CD4-positive, alpha-beta memory T cell (primary cell): Measurements from ENCODE around the gene ACVR2B. TPM values are rescaled to one million over a fixed set of nuclear protein-coding genes. Genes with fewer than 3 reads are reported as not detected.

Source experiments
- CTCF ChIA-PET: fragments of 350-600 bp; sonication (Branson Sonifier 250); formaldehyde crosslinking; loops from one replicate; lab custom pipeline; 2021; ENCODE audit warnings: inconsistent platforms; ENCODE audit not compliant: partially characterized antibody; lab: Charles Lee
- POLR2A ChIA-PET: fragments of 350-600 bp; sonication (Branson Sonifier 250); formaldehyde crosslinking; loops from one replicate; lab custom pipeline; 2021; ENCODE audit not compliant: partially characterized antibody; lab: Charles Lee
- DNase-seq, 5 donors: peaks; one replicate each; pipeline versions ENCODE4 v3.0.0 to v3.0.0-alpha.2; 2020 to 2022; ENCODE audit warnings: mixed read lengths in 1 of 5
- H3K27ac ChIP-seq: one replicate; pipeline ENCODE4 v1.7.0; 2013; ENCODE audit warnings: low read depth, low read length
- H3K27me3 ChIP-seq: 2 replicates; pipeline ENCODE4 v1.7.0; 2013; ENCODE audit warnings: mild to moderate bottlenecking, low read length, moderate library complexity; ENCODE audit not compliant: insufficient read depth
- H3K36me3 ChIP-seq: 2 replicates; pipeline ENCODE4 v1.7.0; 2013; ENCODE audit warnings: mild to moderate bottlenecking, low read length, moderate library complexity; ENCODE audit not compliant: insufficient read depth
- H3K4me1 ChIP-seq: 2 replicates; pipeline ENCODE4 v1.7.0; 2013; ENCODE audit warnings: mild to moderate bottlenecking, low read length, moderate library complexity; ENCODE audit not compliant: insufficient read depth
- H3K4me3 ChIP-seq, 2 donors: one replicate each; pipeline ENCODE4 v1.7.0; 2013; ENCODE audit warnings: low read length in 2 of 2, mild to moderate bottlenecking in 1 of 2
- H3K9me3 ChIP-seq, 2 donors: one replicate each; pipeline ENCODE4 v1.7.0; 2013; ENCODE audit warnings: low read length in 2 of 2, control low read depth in 1 of 2; ENCODE audit not compliant: control insufficient read depth in 1 of 2
- H3K27ac Mint-ChIP-seq, 7 donors: one replicate each; pipeline ENCODE4 v1.8.0; 2020 to 2021; ENCODE audit warnings: mixed read lengths in 7 of 7, mild to moderate bottlenecking in 6 of 7, inconsistent platforms in 3 of 7, moderate library complexity in 3 of 7
- H3K27me3 Mint-ChIP-seq, 2 donors: one replicate each; pipeline ENCODE4 v1.8.0; 2020 to 2021; ENCODE audit warnings: mixed read lengths in 2 of 2
- H3K36me3 Mint-ChIP-seq, 2 donors: one replicate each; pipeline ENCODE4 v1.8.0; 2020 to 2021; ENCODE audit warnings: mixed read lengths in 2 of 2, inconsistent platforms in 1 of 2, mild to moderate bottlenecking in 1 of 2
- H3K4me1 Mint-ChIP-seq, 4 donors: one replicate each; pipeline ENCODE4 v1.8.0; 2020 to 2021; ENCODE audit warnings: mixed read lengths in 4 of 4, mild to moderate bottlenecking in 1 of 4
- H3K4me3 Mint-ChIP-seq, 8 donors: one replicate each; pipeline ENCODE4 v1.8.0; 2020 to 2021; ENCODE audit warnings: mixed read lengths in 8 of 8, mild to moderate bottlenecking in 7 of 8, moderate library complexity in 6 of 8, inconsistent platforms in 3 of 8
- H3K9me3 Mint-ChIP-seq, 8 donors: one replicate each; pipeline ENCODE4 v1.8.0; 2020 to 2021; ENCODE audit warnings: mixed read lengths in 8 of 8, mild to moderate bottlenecking in 5 of 8, inconsistent platforms in 3 of 8, moderate library complexity in 1 of 8
- intact Hi-C: fragments of 100-400 bp; cut with micrococcal nuclease; formaldehyde crosslinking; loops from one replicate; pipeline ENCODE4 v1.15.1; 2023
- polyA plus RNA-seq, 2 donors: library from polyadenylated mRNA; unstranded; fragments of 300-500 nt; fragmentation: Illumina TruSeq; gene quantifications; one replicate each; pipeline ENCODE4 v1.2.3, GENCODE V29; 2021
- total RNA-seq, 2 experiments: library from RNA; stranded (reverse); gene quantifications; one replicate each; pipeline ENCODE4 v1.2.3, GENCODE V29; 2021

ACVR2B gene
- total and polyA plus RNA-seq, 4 experiments from 2014 or later: 0.44 to 13.2 (median 7.2) TPM

DNA sequence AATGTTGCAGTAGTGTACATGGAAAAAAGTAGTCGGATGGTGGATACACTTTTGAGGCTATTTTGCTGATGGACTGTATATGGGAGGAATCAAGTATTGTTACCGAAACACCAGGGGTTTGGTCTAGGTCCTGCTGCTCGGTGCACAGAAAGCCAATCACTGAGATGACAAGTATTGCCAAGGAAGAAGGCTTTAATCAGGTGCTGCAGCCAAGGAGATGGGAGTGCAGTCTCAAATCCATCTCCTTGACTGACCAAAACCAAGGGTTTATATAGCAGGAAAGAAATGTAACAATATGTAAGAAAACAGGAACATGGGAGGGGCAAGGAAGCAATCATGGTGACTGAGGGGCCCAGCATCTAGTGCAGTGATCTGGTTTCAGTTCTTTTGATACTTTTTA lies 2.8 kb upstream of the ACVR2B start:
- H3K27me3 Mint-ChIP-seq: peaks cover 0 to 2% of the 10 kb centered on the region in 2 donors
- H3K4me1 Mint-ChIP-seq: peaks cover 6 to 15% (median 12%) of the 10 kb centered on the region in 4 donors
- CTCF ChIA-PET: interaction anchor here (2.0 kb wide), 1 partner anchor 104 kb away, joined by 7 read pairs; the partner anchor contains the start of gene XYLB
- POLR2A ChIA-PET: interaction anchor here (2.6 kb wide), 1 partner anchor 24 kb away, joined by 9 read pairs; no protein-coding TSS in a partner anchor
- peaks cover 0 to 7% of the 10 kb centered on the region in 2 donors for H3K36me3 Mint-ChIP-seq
- peak overlapping the region in 2 of 8 donors; percentile 42 to 48 for H3K4me3 Mint-ChIP-seq
- DNase-seq: no peak
- Histone ChIP-seq H3K27ac (no peak overlapping the region), H3K4me3 (no peak overlapping the region), H3K9me3 (no peaks in the 10 kb centered on the region), H3K27me3 (no peaks in the 10 kb centered on the region), H3K4me1 (peaks cover 10% of the 10 kb centered on the region), H3K36me3 (no peaks in the 10 kb centered on the region)
- no peak overlapping the region for H3K27ac Mint-ChIP-seq
- peaks cover 0 to 5% (median 0%) of the 10 kb centered on the region in 8 donors for H3K9me3 Mint-ChIP-seq
- intact Hi-C loops: loop anchor here (10.0 kb wide), 1 partner anchor 316 kb away; the partner anchor contains the start of genes ACAA1 and MYD88

DNA sequence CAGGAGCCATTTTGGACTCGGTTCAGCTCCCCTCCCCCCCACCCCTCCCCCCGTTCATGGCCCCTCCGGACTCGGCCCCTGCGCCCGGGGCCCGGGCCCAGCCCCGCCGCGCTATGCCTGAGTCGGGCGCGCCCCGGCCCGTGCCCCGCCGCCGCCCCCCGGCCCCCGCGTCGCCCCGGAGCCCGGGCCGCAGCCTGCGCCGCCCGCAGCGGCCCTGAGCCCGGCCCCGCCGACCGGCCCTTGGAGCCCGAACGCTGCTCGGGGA lies 155 bp downstream of the ACVR2B start:
- H3K36me3 ChIP-seq: no peaks in the 10 kb centered on the region
- Mint-ChIP-seq H3K27me3 (no peaks in the 10 kb centered on the region), H3K4me1 (peaks cover 12 to 39% (median 21%) of the 10 kb centered on the region in 4 donors), H3K27ac (no peak overlapping the region), H3K4me3 (peak overlapping the region in 4 of 8 donors; percentile 59 to 98 (median 91)), H3K9me3 (peaks cover 0 to 5% (median 0%) of the 10 kb centered on the region in 8 donors), H3K36me3 (peaks cover 0 to 7% of the 10 kb centered on the region in 2 donors)
- H3K4me3 ChIP-seq: no peak overlapping the region
- H3K27ac ChIP-seq: no peak overlapping the region
- H3K9me3 ChIP-seq: no peaks in the 10 kb centered on the region
- ChIA-PET POLR2A (interaction anchor here (1.2 to 1.7 kb wide), 5 partner anchors 10 to 80 kb away, joined by 3 to 6 read pairs (median 4); no protein-coding TSS in a partner anchor), CTCF (interaction anchor here (1.2 to 2.4 kb wide), 2 partner anchors 26 to 108 kb away, joined by 5 to 16 read pairs; partner anchors contain the start of gene XYLB)
- peaks cover 17% of the 10 kb centered on the region for H3K4me1 ChIP-seq
- no peaks in the 10 kb centered on the region for H3K27me3 ChIP-seq
- no peak for DNase-seq
- intact Hi-C loops: loop anchor here (1.0 to 10.0 kb wide), 3 partner anchors 42 to 319 kb away; partner anchors contain the start of genes ACAA1, EXOG, MYD88 and XYLB

DNA sequence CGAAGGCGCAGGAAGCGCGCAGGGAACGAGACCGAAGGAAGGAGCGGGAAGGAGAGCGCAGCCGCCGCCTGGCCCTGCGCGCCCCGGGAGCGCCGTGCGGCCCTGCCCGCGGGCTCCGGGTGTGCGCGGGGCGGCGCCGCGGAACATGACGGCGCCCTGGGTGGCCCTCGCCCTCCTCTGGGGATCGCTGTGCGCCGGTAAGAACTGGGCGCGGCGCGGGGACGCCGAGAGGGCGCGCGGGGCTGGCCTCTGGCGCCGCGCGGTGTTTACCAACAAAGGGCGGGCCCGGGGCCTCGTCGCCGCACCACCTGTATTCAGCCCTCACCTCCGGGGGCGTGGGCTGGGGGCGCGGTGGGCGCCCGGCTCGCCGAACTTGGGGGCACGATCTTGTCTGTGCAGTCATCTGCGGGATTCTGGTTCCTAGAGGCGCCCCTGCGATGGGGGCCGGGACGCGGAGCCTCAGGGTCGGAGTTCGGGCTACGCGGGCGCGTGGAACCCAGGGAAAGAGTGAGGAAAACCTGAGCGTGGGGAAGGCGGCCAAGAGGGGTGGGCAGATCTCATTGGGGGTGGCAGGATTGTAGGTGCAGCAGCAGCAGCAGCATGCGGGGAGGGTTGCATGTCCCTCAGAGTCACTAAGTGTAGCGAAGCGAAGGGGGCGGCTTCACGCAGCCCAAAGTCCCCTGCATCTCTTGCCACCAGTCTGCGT lies 641 bp downstream of the ACVR2B start:
- H3K36me3 Mint-ChIP-seq: peaks cover 0 to 7% of the 10 kb centered on the region in 2 donors
- DNase-seq: peak in 4 of 5 donors; percentile 47 to 57 (median 54)
- H3K4me1 ChIP-seq: peaks cover 17% of the 10 kb centered on the region
- CTCF ChIA-PET: interaction anchor here (2.2 to 2.4 kb wide), 4 partner anchors 25 to 108 kb away, joined by 6 to 21 read pairs (median 12); partner anchors contain the start of gene XYLB
- no peaks in the 10 kb centered on the region for H3K27me3 Mint-ChIP-seq
- peaks cover 12 to 39% (median 21%) of the 10 kb centered on the region in 4 donors for H3K4me1 Mint-ChIP-seq
- H3K9me3 Mint-ChIP-seq: peaks cover 0 to 5% (median 0%) of the 10 kb centered on the region in 8 donors
- intact Hi-C loops: loop anchor here (10.0 kb wide), 1 partner anchor 320 kb away; the partner anchor contains the start of genes ACAA1 and MYD88
- peak overlapping the region; percentile 72 to 78 for H3K4me3 ChIP-seq
- peak overlapping the region; percentile 16 to 95 (median 92) for H3K27ac Mint-ChIP-seq
- H3K36me3 ChIP-seq: no peaks in the 10 kb centered on the region
- peak overlapping the region; percentile 96 to 100 (median 97) for H3K4me3 Mint-ChIP-seq
- H3K9me3 ChIP-seq: no peaks in the 10 kb centered on the region
- peak overlapping the region; percentile 31 for H3K27ac ChIP-seq
- H3K27me3 ChIP-seq: no peaks in the 10 kb centered on the region
- POLR2A ChIA-PET: interaction anchor here (1.4 to 2.2 kb wide), 5 partner anchors 28 to 289 kb away, joined by 4 to 13 read pairs (median 8); partner anchors contain the start of genes EXOG and OXSR1

DNA sequence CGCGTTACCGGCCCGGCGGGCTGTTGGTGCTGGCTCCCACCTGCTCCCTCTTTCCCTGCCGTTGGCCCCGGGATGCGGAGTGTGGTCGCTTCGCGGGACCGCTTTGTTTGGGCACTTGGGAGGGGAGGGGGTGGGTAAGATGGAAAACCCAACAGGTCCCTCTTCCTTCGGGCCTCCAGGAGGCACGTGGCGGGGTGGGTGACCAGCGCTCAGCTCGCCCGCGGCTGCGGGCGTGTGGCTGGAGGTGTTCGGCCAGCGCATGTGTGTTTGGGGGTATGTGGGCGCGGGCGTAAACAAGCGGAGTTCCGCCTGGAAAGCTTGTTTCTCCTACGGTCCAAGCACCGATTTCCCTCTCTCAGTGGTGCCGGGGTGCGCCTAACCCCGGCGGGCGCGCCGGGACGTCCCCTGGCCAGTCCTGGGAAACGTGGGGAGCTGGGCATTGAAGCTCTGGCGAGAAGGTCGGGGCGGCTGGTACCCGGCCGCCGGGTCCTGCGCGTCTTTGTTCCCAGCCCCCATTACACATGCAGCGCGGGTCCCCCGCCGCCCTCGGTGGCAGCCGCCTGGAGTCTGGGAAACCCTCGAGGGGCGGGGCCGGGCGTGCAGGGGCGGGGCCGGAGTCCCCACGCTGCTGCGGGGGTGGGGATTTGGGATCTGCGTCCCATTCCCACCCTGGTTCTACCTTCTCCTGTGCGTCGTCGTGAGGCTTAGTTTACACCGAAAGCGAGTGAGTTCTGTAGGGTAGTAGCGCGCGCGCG lies 1.4 kb downstream of the ACVR2B start:
- peak overlapping the region; percentile 2 for H3K27ac ChIP-seq
- H3K27ac Mint-ChIP-seq: peak overlapping the region in 5 of 7 donors; percentile 75 to 95 (median 91)
- DNase-seq: peak in 4 of 5 donors; percentile 24 to 53 (median 37)

DNA sequence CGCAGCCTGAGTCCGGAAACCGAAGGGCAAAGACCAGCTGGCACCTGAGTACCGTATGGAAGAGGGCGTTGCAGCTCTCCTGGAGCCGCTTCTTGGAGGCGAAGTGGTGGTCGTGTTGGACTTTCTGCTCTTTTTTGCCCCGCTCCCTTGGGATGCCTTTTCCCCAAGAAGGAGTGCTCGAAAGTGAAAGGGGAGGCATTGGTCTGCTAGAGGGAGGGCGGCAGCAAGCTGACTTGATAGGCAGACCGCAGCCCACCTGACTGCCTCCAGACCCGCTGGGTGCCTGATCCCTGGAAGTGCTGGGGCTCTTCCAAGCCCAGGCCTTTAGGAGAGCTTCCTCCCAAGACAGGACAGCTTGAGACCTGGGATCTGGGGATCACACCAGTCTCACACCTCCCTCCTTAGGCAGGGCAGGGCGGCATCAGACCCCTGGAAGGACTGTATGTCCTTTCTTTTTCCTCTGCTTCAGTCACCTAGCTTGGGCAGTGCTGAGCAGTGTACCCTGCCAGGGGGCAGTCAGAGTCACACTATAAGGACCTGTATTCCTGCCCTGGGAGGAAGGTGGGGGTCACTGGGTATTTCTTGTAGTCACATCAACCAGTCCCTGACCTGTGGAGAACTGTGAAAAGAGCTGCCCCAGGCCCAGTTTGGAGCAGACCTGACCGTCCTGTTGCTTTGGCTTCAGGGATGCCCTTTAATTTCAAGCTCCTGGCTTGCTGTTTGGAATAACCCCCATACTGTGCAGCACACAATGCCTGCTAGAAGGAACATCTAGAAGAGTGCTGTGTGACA lies 2.1 kb downstream of the ACVR2B start:
- peaks cover 13 to 44% (median 26%) of the 10 kb centered on the region in 4 donors for H3K4me1 Mint-ChIP-seq
- POLR2A ChIA-PET: interaction anchor here (0.8 to 2.8 kb wide), 11 partner anchors 10 to 319 kb away, joined by 3 to 13 read pairs (median 4); partner anchors contain the start of genes ACAA1, EXOG, OXSR1 and XYLB
- intact Hi-C loops: loop anchor here (10.0 kb wide), 1 partner anchor 321 kb away; the partner anchor contains the start of genes ACAA1 and MYD88

More for the DNA sequence above, 1.4 kb downstream of the ACVR2B start:
- Mint-ChIP-seq H3K4me1 (peaks cover 12 to 44% (median 23%) of the 10 kb centered on the region in 4 donors), H3K27me3 (no peaks in the 10 kb centered on the region), H3K36me3 (peaks cover 0 to 7% of the 10 kb centered on the region in 2 donors), H3K9me3 (peaks cover 0 to 5% (median 0%) of the 10 kb centered on the region in 8 donors), H3K4me3 (peak overlapping the region; percentile 96 to 100 (median 97))
- ChIA-PET POLR2A (interaction anchor here (0.8 to 2.8 kb wide), 11 partner anchors 9 to 318 kb away, joined by 3 to 13 read pairs (median 4); partner anchors contain the start of genes ACAA1, EXOG, OXSR1 and XYLB), CTCF (interaction anchor here (1.0 to 2.4 kb wide), 7 partner anchors 12 to 111 kb away, joined by 3 to 21 read pairs (median 5); partner anchors contain the start of gene XYLB)
- Histone ChIP-seq H3K9me3 (no peaks in the 10 kb centered on the region), H3K36me3 (no peaks in the 10 kb centered on the region), H3K4me1 (peaks cover 17% of the 10 kb centered on the region), H3K4me3 (peak overlapping the region; percentile 72 to 78), H3K27me3 (no peaks in the 10 kb centered on the region)
- intact Hi-C loops: loop anchor here (10.0 kb wide), 1 partner anchor 320 kb away; the partner anchor contains the start of genes ACAA1 and MYD88

More for the DNA sequence above, 2.1 kb downstream of the ACVR2B start:
- CTCF ChIA-PET: interaction anchor here (1.0 to 2.4 kb wide), 7 partner anchors 12 to 112 kb away, joined by 3 to 21 read pairs (median 5); partner anchors contain the start of gene XYLB
- Histone ChIP-seq H3K4me1 (peaks cover 17% of the 10 kb centered on the region), H3K9me3 (no peaks in the 10 kb centered on the region), H3K27ac (no peak overlapping the region), H3K27me3 (no peaks in the 10 kb centered on the region), H3K36me3 (no peaks in the 10 kb centered on the region), H3K4me3 (peak overlapping the region; percentile 72 to 76)
- Mint-ChIP-seq H3K36me3 (peaks cover 0 to 7% of the 10 kb centered on the region in 2 donors), H3K4me3 (peak overlapping the region; percentile 81 to 98 (median 94)), H3K27me3 (no peaks in the 10 kb centered on the region), H3K9me3 (peaks cover 0 to 1% (median 0%) of the 10 kb centered on the region in 8 donors), H3K27ac (peak overlapping the region in 6 of 7 donors; percentile 1 to 75 (median 61))
- DNase-seq: peak in 1 of 5 donors; percentile 45
